H7 (cell line): ENCODE data around the gene PMM1. TPM values are rescaled to one million over a fixed set of nuclear protein-coding genes. Genes with fewer than 3 reads are reported as not detected.

Source experiments
- DNase-seq: peaks from one replicate; pipeline ENCODE4 v3.0.0; 2012
- H3K27me3 ChIP-seq: 2 replicates; pipeline ENCODE4 v1.6.0; 2011; ENCODE audit warnings: mild to moderate bottlenecking, low read length; ENCODE audit not compliant: control insufficient read depth, insufficient read depth
- H3K36me3 ChIP-seq: replicated peaks from 2 replicates; pipeline ENCODE4 v1.5.1; 2011; ENCODE audit warnings: low read length; ENCODE audit not compliant: control insufficient read depth, insufficient read depth
- H3K4me3 ChIP-seq: 2 replicates; pipeline ENCODE4 v1.5.1; 2011; ENCODE audit warnings: low read depth, mild to moderate bottlenecking, control low read depth, low read length, moderate library complexity; ENCODE audit not compliant: insufficient read depth
- total RNA-seq: library from RNA; depleted of rRNA; stranded (reverse); fragments of >200 nt; shearing (Covaris generic); gene quantifications from 2 replicates; pipeline ENCODE4 v1.2.3, GENCODE V29; 2014; rRNA removed

The PMM1 gene
- total RNA-seq, 1 experiment from 2014 or later, result 5.6 TPM

- Histone ChIP-seq H3K27me3 (no peaks in the 10 kb centered on the region), H3K4me3 (no peak overlapping the region), H3K36me3 (peaks cover 36% of the 10 kb centered on the region)
- DNase-seq, result no peak
Observed at GRCh38 chr22:41528938-41529561, 60.6 kb downstream of the PMM1 start.

- no peak overlapping the region for H3K4me3 ChIP-seq
- H3K36me3 ChIP-seq, result peaks cover 38% of the 10 kb centered on the region
- no peak for DNase-seq
- no peaks in the 10 kb centered on the region for H3K27me3 ChIP-seq
Observed at GRCh38 chr22:41528132-41528766, 61.4 kb downstream of the PMM1 start.

Other genes with a start within 250 kb of the PMM1 start
- 4.8 and 12.7 TPM in 2 replicates for gene TEF, start 207.9 kb downstream of the PMM1 start, total RNA-seq
- gene TOB2, start 143.0 kb downstream of the PMM1 start, total RNA-seq, result 31.7 and 33.1 TPM in 2 replicates
- gene PHF5A, start 121.1 kb downstream of the PMM1 start, total RNA-seq, result 111 and 115 TPM in 2 replicates
- gene ACO2, start 120.7 kb downstream of the PMM1 start, total RNA-seq, result 101 and 103 TPM in 2 replicates
- 8.5 and 9.5 TPM in 2 replicates for gene POLR3H, start 45.4 kb downstream of the PMM1 start, total RNA-seq
- 0.78 and 2.2 TPM in 2 replicates for gene CSDC2, start 28.8 kb downstream of the PMM1 start, total RNA-seq
- 21.4 and 29.4 TPM in 2 replicates for gene DESI1, start 31.2 kb upstream of the PMM1 start, total RNA-seq
- 658 and 684 TPM in 2 replicates for gene XRCC6, start 31.5 kb upstream of the PMM1 start, total RNA-seq
- 140 TPM in 2 replicates for gene SNU13, start 99.0 kb upstream of the PMM1 start, total RNA-seq
- gene MEI1, start 109.7 kb upstream of the PMM1 start, total RNA-seq, result not detected in 2 replicates
- 17.0 and 19.3 TPM in 2 replicates for gene CCDC134, start 210.8 kb upstream of the PMM1 start, total RNA-seq
- gene SREBF2, start 243.3 kb upstream of the PMM1 start, total RNA-seq, result 93.8 and 118 TPM in 2 replicates